Fibroblast of skin of back (primary cell): Measurements from ENCODE around the gene GPX3.
A peak's percentile ranks its signal among the peaks of the same experiment; 100 is the strongest.

Experiments
- DNase-seq: peaks from one replicate; pipeline ENCODE4 v3.0.0-alpha.2; 2013

Gene GPX3

DNA sequence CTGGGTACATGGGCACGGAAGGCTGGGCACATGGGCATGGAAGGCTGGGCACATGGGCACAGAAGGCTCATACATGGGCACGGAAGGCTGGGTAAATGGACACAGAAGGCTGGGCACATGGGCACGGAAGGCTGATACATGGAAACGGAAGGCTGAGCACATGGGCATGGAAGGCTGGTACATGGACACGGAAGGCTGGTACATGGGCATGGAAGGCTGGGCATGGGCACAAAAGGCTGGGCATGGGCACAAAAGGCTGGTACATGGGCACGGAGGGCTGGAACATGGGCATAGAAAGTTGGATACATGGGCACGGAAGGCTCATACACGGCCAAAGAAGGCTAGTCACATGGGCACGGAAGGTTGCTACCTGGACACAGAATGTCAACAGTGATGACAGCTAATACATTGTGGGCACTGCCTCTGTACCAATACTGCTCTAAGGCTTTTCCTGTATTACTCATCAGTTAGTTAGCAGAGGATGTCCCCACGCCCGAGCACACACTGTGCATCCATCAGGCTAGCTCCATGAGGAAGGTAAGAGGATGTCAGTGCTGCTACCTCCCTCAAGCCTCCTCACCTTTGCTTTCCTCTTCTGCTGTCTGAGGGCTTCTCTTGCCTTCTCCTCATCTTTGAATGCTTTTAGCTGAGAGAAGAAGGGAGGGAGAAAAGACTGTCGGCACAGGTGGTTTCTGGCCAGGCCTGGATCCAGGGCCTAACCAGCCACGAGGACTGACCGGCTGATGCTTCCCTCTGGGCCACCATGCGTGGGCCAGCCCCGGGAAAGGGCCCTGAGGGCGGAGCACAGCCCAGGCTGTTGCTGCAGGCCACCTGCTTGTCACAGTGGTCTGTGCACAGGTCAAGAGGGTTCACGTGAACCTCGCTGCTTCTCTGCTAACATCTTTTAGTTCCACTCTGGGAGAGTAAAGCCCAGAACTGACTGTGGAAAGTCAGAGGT is 14.3 kb downstream of the GPX3 start:
- DNase-seq: no peak

DNA sequence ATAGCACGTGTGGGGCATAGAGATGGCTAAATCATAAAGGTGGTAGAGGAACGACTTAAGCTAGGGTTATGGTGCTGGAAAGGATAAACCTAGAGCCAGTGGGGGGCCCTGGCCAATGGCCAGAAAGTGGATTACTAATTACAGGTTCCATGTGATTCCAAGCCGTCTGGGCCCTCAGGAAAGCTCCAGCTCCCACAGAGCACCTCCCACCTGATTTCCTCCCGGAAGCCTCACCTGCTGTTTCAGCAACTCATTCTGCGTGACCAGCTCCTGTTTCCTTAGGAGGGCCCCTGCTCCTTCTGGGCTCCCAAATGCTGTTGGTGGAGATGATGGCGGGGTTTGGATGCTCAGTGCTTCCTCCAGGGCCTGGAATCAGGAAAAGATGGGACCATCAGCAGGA is 16.2 kb downstream of the GPX3 start:
- DNase-seq: no peak

DNA sequence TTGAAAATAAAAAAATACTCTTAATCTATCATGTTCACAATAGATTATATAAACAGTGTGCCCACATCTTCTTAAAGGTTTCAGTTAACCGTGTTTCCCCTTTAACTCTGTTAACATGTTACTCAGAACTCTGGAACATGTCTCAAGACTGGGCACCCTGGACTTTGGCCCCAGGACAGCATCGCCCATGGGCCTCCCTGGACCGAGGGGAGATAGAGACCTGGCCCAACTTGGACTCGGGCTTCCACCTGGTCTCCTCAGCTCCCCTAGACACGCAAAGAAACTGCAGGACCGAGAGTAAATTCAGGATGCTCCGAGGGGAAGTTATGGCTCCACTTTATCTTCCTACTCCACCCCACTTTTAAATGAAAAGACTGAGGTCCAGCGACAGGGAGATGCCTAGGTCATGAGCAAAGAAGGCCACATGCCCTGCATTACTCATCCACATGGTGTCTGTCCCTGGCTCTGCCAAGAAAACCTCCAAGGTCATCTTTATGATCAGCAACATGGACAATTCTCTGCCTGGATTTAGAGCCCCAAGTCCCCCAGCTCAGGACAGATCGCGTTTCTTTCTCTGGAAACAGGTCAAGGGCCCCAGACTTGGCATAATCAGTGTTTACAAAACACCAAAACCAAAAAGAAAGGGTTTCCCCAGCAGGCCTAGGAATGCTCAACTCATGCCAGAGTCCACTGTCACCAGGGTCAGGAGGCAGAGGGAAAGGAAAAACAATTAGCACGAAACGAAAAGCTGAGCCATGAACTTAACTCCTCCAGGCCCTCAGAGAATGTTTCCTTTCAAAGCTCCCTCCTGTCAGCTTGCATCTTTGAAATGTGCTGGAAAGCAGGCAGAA is 17.4 kb downstream of the GPX3 start:
- peak; percentile 38 for DNase-seq

- no peak for DNase-seq
Measured at GRCh38 chr5:151038412-151038745, 18.0 kb downstream of the GPX3 start.

DNA sequence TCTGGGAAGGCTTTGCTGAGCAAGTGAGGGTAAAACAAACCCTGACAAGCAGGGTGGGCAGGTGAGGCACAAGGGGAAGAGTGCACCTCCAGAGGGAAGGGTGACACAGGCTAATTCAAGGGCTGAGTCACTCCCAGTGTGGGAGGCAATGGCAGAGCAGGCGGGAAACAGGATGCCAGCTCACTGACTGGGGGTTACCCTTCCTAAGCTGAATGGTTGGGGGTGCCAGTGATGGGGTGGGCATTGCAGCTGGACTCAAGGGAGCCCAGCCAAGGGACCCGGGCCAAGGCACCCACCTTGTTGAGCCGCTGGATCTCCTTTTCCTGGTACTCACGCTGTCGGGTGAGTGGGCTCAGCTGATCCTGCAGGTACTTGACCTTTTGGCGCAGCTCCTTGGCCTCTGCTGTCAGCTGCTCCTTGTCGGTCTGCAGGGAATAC is 18.4 kb downstream of the GPX3 start:
- no peak for DNase-seq

- no peak for DNase-seq
Measured at GRCh38 chr5:151039665-151040064, 19.3 kb downstream of the GPX3 start.

GRCh38 chr5:151040211-151040747 is 19.9 kb downstream of the GPX3 start:
- no peak for DNase-seq

- DNase-seq: no peak
Measured at GRCh38 chr5:151041577-151042268, 21.3 kb downstream of the GPX3 start.

DNA sequence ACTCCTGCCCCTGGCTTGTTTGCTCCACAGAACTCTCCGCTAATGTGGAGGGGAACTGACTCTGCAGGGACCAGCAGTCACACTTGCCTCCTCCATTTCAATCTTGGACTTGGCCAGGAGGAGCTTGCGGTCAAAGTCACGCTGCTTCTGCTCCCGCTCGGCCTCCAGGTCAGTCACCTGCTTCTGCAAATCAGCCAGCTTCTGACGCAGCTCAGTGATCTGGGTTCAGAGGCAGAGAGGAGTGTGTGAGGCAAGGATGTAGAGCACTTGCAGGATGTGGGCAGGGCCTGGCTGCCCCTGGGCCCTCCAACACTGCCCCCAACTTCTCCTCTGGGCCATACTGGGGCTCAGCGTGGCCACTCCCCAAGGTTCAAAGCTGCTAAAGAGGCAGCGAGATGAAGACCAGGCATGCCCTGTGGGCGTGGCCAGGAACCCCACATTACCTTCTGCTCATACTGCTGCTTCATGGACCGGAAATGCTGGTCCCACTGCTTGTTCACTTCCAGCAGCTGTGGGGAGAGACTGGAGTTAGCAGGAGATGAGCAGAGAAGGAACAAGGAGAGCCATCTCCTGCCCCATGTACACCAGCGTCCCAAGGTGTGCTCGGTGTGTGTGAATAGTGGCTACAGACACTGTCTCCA is 22.2 kb downstream of the GPX3 start:
- DNase-seq: no peak

DNA sequence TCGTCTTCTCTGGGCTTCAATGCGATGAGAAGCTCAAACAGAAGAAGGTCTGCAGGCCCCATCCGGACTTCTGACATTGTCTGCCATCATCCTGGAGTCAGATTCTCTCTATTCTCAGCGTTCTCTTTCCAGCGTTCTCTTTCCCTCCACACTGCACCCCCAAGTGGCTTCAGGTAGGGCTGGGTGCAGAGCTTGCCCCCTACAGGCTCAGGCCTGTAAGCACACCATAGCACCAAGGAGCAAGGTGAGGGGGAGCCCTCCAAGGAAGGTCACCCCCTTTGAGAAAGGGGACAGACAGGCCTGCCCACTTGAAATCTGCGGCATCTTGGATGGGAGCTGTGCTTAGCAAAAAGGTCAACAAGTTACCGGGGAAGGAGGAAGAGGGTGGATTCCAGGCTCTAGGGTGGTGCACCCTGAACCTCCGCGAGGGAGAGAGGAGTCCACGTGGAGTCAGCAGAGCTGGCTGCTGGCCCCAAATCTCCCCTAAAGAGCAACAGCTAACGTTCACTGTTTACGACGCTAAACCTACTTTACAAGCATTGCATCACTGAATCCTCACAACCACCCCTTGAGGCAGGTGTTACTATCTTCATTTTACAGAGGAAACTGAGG is 27.5 kb downstream of the GPX3 start:
- DNase-seq: no peak

GRCh38 chr5:151048526-151048925 is 28.1 kb downstream of the GPX3 start:
- DNase-seq: no peak

GRCh38 chr5:151051066-151051930 is 30.9 kb downstream of the GPX3 start:
- peak; percentile 76 for DNase-seq

DNA sequence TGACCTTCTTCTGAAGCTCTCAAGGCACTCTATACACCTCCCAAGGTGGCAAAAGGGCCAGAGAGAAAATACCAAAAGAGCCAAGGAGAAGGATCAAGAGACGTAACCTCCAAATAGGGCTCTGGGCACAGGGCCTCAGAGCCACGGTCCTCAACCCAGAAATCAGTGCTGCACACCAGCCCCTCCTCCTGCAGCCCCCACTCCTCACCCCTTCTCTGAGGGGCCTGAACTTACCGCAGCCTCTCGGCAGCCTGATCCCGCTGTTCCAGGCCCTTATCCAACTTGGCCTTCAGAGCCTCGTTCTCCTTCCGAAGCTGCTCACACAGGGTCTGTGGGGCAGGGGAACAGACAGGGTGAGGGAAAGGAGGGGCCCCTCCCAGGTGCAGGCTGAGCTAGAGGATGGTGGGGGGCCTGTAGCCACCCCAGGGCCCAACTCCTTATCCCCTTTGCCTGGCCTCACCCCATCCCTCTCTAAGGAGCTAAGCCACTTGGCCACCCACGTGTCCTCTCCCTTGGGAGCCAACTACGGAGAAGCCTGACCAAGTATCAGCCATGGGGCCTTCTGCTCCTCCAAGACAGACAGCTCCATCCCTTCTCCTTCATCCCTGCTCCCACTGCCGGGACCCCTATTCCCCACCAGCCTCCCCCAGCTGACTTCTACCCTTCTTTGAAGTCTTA is 31.7 kb downstream of the GPX3 start:
- no peak for DNase-seq

GRCh38 chr5:151052836-151053235 is 32.4 kb downstream of the GPX3 start:
- no peak for DNase-seq

GRCh38 chr5:151053796-151054462 is 33.5 kb downstream of the GPX3 start:
- DNase-seq: no peak

DNA sequence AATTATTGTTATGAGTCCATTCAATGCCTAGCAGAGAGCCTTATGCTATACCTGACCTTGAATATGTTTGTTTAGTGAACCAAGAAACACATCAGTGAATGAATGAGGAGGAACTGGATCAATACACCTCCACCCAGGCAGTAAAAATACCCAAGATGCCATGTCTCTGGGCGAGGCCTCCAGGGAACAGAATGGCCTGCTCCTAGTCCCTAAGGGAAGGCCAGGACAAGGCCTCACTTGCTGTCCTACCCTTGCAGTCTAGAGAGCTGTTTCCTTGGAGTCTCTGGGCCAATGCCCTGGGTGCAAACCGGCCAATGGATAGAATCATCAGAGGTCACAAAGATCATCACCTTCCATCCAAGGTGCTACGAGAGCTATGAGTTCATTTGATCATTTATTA is 34.3 kb downstream of the GPX3 start:
- DNase-seq: no peak

GRCh38 chr5:151055336-151055735 is 34.9 kb downstream of the GPX3 start:
- no peak for DNase-seq

DNA sequence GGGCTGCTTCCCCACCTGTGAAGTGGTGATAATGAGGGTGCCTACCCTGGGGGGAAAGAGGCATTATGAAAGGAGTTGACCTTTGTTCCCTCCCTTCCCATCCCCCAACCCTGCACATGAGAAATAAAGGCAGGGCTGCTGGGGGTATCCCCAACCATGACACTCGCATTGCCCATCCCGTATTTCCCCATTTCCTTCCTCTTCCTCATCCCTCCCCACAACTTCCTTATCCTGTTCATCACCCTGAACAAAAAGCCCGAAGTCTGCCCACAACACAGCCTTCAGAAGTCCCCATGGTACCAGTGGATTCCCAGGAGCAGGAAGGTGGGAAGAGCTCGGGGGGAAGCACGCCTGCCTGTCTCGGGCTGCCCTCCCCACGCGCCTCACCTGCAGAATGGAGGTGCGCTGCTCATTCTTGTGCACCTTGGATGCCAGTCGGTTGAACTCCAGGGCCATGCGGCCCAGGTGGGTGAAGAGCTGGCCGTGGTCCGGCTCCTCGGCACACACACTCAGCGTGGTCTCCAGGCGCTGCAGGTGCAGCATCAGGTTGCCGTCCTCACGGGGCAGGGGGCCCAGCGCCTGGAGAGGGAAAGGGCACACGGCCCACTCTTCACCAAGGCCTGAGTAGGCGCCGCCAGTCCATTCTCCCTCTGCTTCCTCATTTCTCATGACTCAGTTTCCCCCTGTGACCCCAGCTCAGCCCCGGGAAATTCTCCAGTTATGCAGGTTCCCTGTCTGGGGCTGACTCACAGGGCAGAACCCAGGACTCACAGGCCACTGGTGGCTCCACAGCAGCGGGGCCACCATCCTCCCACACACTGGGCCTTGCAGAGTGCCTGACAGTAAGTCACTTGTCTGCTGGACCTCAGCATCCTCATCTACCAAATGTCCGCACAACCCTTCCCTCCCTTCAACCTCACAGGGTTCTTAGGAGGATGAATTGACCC is 36.3 kb downstream of the GPX3 start:
- DNase-seq: no peak
